OCI-LY1 (cell line): ENCODE data around the gene KANK4.
"Not testable (repeated sequence)": the region's sequence is repeated elsewhere in the genome, so short reads cannot be mapped to it uniquely, and the experiment has no call there.

Source experiments
- H2AFZ ChIP-seq: fragments of 200-600 bp; sonication (generic), shearing (Covaris generic); 2 replicates; pipeline ENCODE4 v1.6.0; 2014; ENCODE audit warnings: antibody characterized with exemption, mild to moderate bottlenecking, low read length
- H3F3A ChIP-seq: fragments of 200-600 bp; sonication (generic), shearing (Covaris generic); 2 replicates; pipeline ENCODE4 v1.6.0; 2014; ENCODE audit warnings: mild to moderate bottlenecking, antibody characterized with exemption, low read length, moderate library complexity; ENCODE audit not compliant: insufficient read depth
- H3K27ac ChIP-seq: fragments of 200-600 bp; sonication (generic); 2 replicates; pipeline ENCODE4 v1.5.1; 2014; ENCODE audit warnings: low read length, mixed run types, mild to moderate bottlenecking, low read depth; ENCODE audit not compliant: poor library complexity, severe bottlenecking
- H3K27me3 ChIP-seq: fragments of 200-600 bp; sonication (generic); 2 replicates; pipeline ENCODE4 v1.6.0; 2014; ENCODE audit warnings: antibody characterized with exemption, mild to moderate bottlenecking, low read length, moderate library complexity; ENCODE audit not compliant: insufficient read depth
- H3K36me3 ChIP-seq: fragments of 200-600 bp; sonication (generic); 2 replicates; pipeline ENCODE4 v1.6.1; 2014; ENCODE audit warnings: mild to moderate bottlenecking, antibody characterized with exemption, low read length, moderate library complexity, mixed read lengths; ENCODE audit not compliant: insufficient read depth
- H3K4me1 ChIP-seq: fragments of 200-600 bp; sonication (generic); 2 replicates; pipeline ENCODE4 v1.5.1; 2014; ENCODE audit warnings: mild to moderate bottlenecking, low read length, moderate library complexity; ENCODE audit not compliant: insufficient read depth, severe bottlenecking
- H3K4me2 ChIP-seq: fragments of 200-600 bp; sonication (generic), shearing (Covaris generic); 2 replicates; pipeline ENCODE4 v1.6.1; 2014; ENCODE audit warnings: low read length
- H3K4me3 ChIP-seq: fragments of 200-600 bp; sonication (generic); 2 replicates; pipeline ENCODE4 v1.5.1; 2014; ENCODE audit warnings: low read length, low read depth, mild to moderate bottlenecking, mixed read lengths; ENCODE audit not compliant: poor library complexity, severe bottlenecking
- H3K79me2 ChIP-seq: fragments of 200-600 bp; shearing (Covaris generic); 2 replicates; pipeline ENCODE4 v1.6.1; 2016; ENCODE audit warnings: mixed run types, low read length, mixed read lengths; ENCODE audit not compliant: insufficient read depth
- H3K9ac ChIP-seq: fragments of 200-600 bp; sonication (generic), shearing (Covaris generic); 2 replicates; pipeline ENCODE4 v1.6.1; 2014; ENCODE audit warnings: mild to moderate bottlenecking, low read length, mixed read lengths
- H3K9me2 ChIP-seq: fragments of 200-600 bp; sonication (generic), shearing (Covaris generic); 2 replicates; pipeline ENCODE4 v1.6.1; 2014; ENCODE audit warnings: low read depth, mild to moderate bottlenecking, low read length, mixed read lengths
- H3K9me3 ChIP-seq: fragments of 200-600 bp; shearing (Covaris generic); 2 replicates; pipeline ENCODE4 v1.6.1; 2014; ENCODE audit warnings: low read length, mixed read lengths
- H4K20me1 ChIP-seq: fragments of 200-600 bp; sonication (generic), shearing (Covaris generic); 2 replicates; pipeline ENCODE4 v1.6.0; 2016; ENCODE audit warnings: mild to moderate bottlenecking, low read length; ENCODE audit not compliant: insufficient read depth
- CTCF ChIP-seq: fragments of 200-600 bp; sonication (generic), shearing (Covaris generic); IDR thresholded peaks from 2 replicates; pipeline ENCODE4 v1.5.1; 2017; ENCODE audit warnings: mild to moderate bottlenecking, antibody characterized with exemption, low read length, moderate library complexity, mixed read lengths
- EZH2 ChIP-seq: fragments of 200-600 bp; sonication (generic), shearing (Covaris generic); IDR thresholded peaks from 2 replicates; pipeline ENCODE4 v1.8.0; 2017; ENCODE audit warnings: borderline replicate concordance, mixed run types, mild to moderate bottlenecking, antibody characterized with exemption, low read length, moderate library complexity, mixed read lengths

KANK4 gene

DNA sequence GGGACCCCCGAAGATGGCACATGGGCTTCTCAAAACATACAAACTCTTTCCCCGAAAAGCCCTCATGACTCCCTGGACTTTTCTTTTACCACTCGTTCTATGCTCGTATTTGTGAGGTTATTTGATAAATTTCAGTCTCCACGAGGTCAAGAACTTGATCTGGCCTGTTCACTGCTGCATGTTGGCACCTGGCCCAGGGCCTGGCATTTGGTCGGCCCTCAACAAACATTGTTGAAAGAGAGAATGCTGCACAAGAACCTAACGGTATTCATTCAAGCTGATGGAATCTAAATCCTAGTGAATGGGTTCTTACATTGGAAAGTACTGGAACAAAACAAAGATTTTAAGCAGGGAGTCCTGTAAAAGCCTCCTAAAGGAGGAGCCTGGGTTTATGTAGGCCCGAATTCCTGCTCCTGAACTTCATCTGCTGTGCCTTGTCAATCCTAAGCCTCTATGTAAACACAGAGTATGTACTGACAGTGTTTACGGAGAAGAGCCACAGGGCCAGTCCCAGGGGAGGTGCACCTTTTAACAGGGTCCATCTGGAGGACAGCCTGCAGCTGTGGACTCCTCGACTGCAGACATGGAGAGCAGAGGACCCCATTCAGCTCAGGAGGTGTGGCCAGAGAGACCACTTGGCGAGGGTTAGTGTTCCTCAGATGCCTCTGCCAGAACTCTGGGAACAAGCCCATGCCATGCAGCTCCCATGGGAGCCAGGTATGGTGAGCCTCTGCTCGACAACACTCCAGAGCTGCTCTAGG, 77.7 kb downstream of the KANK4 start:
- H3K4me1 ChIP-seq, result no peaks in the 10 kb centered on the region
- TF ChIP-seq EZH2 (no peak), CTCF (no peak)
- H3K27me3 ChIP-seq, result peaks cover 7% of the 10 kb centered on the region; the same call in 1 of the 2 replicates
- no peak overlapping the region for H3K4me3 ChIP-seq
- no peaks in the 10 kb centered on the region for H3F3A ChIP-seq
- H2AFZ ChIP-seq, result no peak overlapping the region
- no peaks in the 10 kb centered on the region for H3K9me2 ChIP-seq
- H3K9ac ChIP-seq, result no peak overlapping the region
- H3K4me2 ChIP-seq, result no peak overlapping the region
- no peaks in the 10 kb centered on the region for H3K79me2 ChIP-seq
- H3K9me3 ChIP-seq, result no peaks in the 10 kb centered on the region
- H4K20me1 ChIP-seq, result no peaks in the 10 kb centered on the region
- H3K36me3 ChIP-seq, result no peaks in the 10 kb centered on the region
- H3K27ac ChIP-seq, result no peak overlapping the region

DNA sequence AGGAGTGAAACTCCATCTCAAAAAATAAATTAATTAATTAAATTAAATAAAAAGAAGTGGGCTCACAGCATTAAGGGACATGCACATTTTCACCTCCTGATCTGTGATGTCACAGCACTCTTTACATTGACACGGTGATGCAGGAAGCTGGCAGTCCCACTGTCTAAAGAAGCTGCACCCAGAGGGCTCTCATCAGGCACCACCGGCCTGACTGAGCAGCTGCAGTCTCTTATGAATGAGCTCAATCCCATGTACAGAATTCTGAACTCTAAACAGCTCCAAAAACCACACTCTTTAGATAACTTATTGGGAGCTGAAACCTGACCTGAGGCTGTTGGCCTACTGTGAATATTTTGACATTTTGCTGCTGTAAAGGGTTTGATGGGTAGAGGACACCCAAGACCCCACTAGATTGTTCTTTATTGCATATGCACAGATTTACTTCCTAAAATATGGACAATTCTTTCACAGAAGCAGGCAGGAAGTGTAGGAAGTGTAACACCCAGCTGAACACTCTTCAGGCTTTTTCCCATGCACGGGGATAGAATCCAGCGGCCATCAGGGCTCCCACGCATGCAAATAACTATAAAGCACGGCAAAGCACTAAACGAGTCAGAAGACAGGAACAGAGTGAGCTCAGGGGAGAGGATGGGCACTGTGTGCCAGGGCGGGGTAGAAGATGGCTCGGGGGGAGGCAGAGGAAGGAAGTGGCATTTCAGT, 78.4 kb downstream of the KANK4 start:
- no peak overlapping the region for H3K27ac ChIP-seq
- no peaks in the 10 kb centered on the region for H3K79me2 ChIP-seq
- no peaks in the 10 kb centered on the region for H3F3A ChIP-seq
- H3K36me3 ChIP-seq, result no peaks in the 10 kb centered on the region
- no peaks in the 10 kb centered on the region for H3K4me1 ChIP-seq
- H3K27me3 ChIP-seq, result peaks cover 7% of the 10 kb centered on the region; the same call in 1 of the 2 replicates
- H3K4me3 ChIP-seq, result no peak overlapping the region
- H3K9me2 ChIP-seq, result no peaks in the 10 kb centered on the region
- H3K9me3 ChIP-seq, result no peaks in the 10 kb centered on the region
- no peaks in the 10 kb centered on the region for H4K20me1 ChIP-seq
- H3K9ac ChIP-seq, result no peak overlapping the region
- H3K4me2 ChIP-seq, result no peak overlapping the region
- no peak overlapping the region for H2AFZ ChIP-seq
- no peak for TF ChIP-seq EZH2
- no peak for TF ChIP-seq CTCF

DNA sequence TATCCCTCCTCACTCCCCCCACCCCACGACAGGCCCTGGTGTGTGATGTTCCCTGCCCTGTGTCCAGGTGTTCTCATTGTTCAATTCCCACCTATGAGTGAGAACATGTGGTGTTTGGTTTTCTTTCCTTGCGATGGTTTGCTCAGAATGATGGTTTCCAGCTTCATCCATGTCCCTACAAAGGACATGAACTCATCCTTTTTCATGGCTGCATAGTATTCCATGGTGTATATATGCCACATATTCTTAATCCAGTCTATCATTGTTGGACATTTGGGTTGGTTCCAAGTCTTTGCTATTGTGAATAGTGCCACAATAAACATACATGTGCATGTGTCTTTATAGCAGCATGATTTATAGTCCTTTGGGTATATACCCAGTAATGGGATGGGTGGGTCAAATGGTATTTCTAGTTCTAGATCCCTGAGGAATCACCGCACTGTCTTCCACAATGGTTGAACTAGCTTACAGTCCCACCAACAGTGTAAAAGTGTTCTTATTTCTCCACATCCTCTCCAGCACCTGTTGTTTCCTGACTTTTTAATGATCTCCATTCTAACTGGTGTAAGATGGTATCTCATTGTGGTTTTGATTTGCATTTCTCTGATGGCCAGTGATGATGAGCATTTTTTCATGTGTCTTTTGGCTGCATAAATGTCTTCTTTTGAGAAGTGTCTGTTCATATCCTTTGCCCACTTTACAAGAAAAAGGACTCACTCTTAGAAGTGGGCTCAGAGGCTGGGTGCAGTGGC, 79.4 kb downstream of the KANK4 start:
- not testable (repeated sequence) for H3K36me3 ChIP-seq, H3K9me2 ChIP-seq, H4K20me1 ChIP-seq, H3K79me2 ChIP-seq, H3K4me1 ChIP-seq, H3K4me3 ChIP-seq, H3K27ac ChIP-seq, H3K27me3 ChIP-seq, H3K9ac ChIP-seq, H3K4me2 ChIP-seq, H3K9me3 ChIP-seq, H3F3A ChIP-seq, H2AFZ ChIP-seq
